ENCODE measurements around the gene RNF121.

The RNF121 gene

GRCh38 chr11:72006309-72007088, 77.7 kb downstream of the RNF121 start:
- no peak for DNase-seq (ENCODE audit: low read depth)

GRCh38 chr11:72007089-72007476, 78.2 kb downstream of the RNF121 start:
- no peak for DNase-seq (ENCODE audit: low read depth)

GRCh38 chr11:72007587-72007986, 78.7 kb downstream of the RNF121 start:
- DNase-seq (ENCODE audit: low read depth): no peak

- DNase-seq (ENCODE audit: low read depth): no peak
These were observed 79.9 kb downstream of the RNF121 start for GRCh38 chr11:72008728-72009127.

- no peak for DNase-seq (ENCODE audit: low read depth)
These were observed 80.3 kb downstream of the RNF121 start for GRCh38 chr11:72009156-72009555.

- DNase-seq (ENCODE audit: low read depth): no peak
These were observed 81.8 kb downstream of the RNF121 start for GRCh38 chr11:72010529-72011233.

- no peak for DNase-seq (ENCODE audit: low read depth)
These were observed 83.3 kb downstream of the RNF121 start for GRCh38 chr11:72012091-72012630.

GRCh38 chr11:72012897-72013721, 84.3 kb downstream of the RNF121 start:
- peak; percentile 63 for DNase-seq (ENCODE audit: low read depth)

- DNase-seq (ENCODE audit: low read depth): no peak
These were observed 85.2 kb downstream of the RNF121 start for GRCh38 chr11:72013765-72014711.

GRCh38 chr11:72014761-72015320, 86.0 kb downstream of the RNF121 start:
- DNase-seq (ENCODE audit: low read depth): no peak

GRCh38 chr11:72015511-72016061, 86.7 kb downstream of the RNF121 start:
- no peak for DNase-seq (ENCODE audit: low read depth)

- DNase-seq (ENCODE audit: low read depth): no peak
These were observed 89.3 kb downstream of the RNF121 start for GRCh38 chr11:72018171-72018570.

- no peak for DNase-seq (ENCODE audit: low read depth)
These were observed 94.5 kb downstream of the RNF121 start for GRCh38 chr11:72023335-72023734.

- no peak for DNase-seq (ENCODE audit: low read depth)
These were observed 95.4 kb downstream of the RNF121 start for GRCh38 chr11:72024069-72024754.

GRCh38 chr11:72026090-72026489, 97.2 kb downstream of the RNF121 start:
- no peak for DNase-seq (ENCODE audit: low read depth)

GRCh38 chr11:72030472-72031045, 101.7 kb downstream of the RNF121 start:
- no peak for DNase-seq (ENCODE audit: low read depth)

- DNase-seq (ENCODE audit: low read depth): no peak
These were observed 107.8 kb downstream of the RNF121 start for GRCh38 chr11:72036687-72037086.

- DNase-seq (ENCODE audit: low read depth): peak; percentile 21
These were observed 108.9 kb downstream of the RNF121 start for GRCh38 chr11:72037554-72038311.

- DNase-seq (ENCODE audit: low read depth): peak; percentile 87
These were observed 109.6 kb downstream of the RNF121 start for GRCh38 chr11:72038491-72038890.
